ENCODE results near the gene SEPSECS. TPM values are rescaled to one million over a fixed set of nuclear protein-coding genes. Genes with fewer than 3 reads are reported as not detected.

SEPSECS gene
- total and polyA plus RNA-seq, 2 donors (not counting 3 experiments of a cell fraction or from before 2014, with no cell fraction given) = 2.8 to 8.3 TPM

DNA sequence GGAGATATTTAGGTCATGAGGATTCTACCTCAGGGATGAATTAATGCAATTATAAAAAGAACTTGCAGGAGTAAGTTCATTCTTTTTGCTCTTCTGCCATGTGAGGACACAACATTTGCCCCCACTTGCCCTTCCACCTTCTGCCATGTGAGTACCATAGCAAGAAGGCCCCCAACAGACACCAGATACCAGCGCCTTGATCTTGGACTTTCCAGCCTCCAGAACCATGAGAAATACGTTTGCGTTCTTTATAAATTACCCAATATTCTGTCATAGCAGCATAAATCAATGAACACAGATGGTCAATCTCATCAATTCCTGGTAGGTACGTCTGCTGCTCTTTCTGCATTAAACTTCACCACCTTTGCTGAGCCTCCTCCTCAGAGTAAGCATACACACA, 5.7 kb upstream of the SEPSECS start:
- dilution Hi-C loops (cut with MboI; ENCODE audit: extremely low pct_ligation_motif_present, low sequenced_read_pairs) (no loop called here), intact Hi-C loops (cut with micrococcal nuclease) (no loop called here)
- H3K4me3 ChIP-seq (replicated peaks in 1 of 3; ENCODE audit: insufficient read depth in 1 of 3, low read depth in 1 of 3, low read length in 3 of 3) = no peak overlapping the region
- no peak for TF ChIP-seq FOS (IDR thresholded peaks at IDR 0.05; ENCODE audit: borderline replicate concordance, insufficient read depth, low read length)
- no peak for TF ChIP-seq MYC (IDR thresholded peaks at IDR 0.05; ENCODE audit: low read depth, low read length)
- TF ChIP-seq GATA2 (IDR thresholded peaks at IDR 0.05; ENCODE audit: insufficient read depth, insufficient read length, low read depth, low read length) = no peak
- TF ChIP-seq, protein P1, sequence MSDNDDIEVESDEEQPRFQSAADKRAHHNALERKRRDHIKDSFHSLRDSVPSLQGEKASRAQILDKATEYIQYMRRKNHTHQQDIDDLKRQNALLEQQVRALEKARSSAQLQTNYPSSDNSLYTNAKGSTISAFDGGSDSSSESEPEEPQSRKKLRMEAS (IDR thresholded peaks at IDR 0.05; ENCODE audit: insufficient read depth, insufficient read length) = no peak
- TF ChIP-seq POLR2A (IDR thresholded peaks at IDR 0.05; ENCODE audit: low read depth, low read length) = no peak
- TF ChIP-seq JUN (IDR thresholded peaks at IDR 0.05; ENCODE audit: borderline replicate concordance, insufficient read depth, insufficient read length, low read depth) = no peak
- TF ChIP-seq, protein P2, sequence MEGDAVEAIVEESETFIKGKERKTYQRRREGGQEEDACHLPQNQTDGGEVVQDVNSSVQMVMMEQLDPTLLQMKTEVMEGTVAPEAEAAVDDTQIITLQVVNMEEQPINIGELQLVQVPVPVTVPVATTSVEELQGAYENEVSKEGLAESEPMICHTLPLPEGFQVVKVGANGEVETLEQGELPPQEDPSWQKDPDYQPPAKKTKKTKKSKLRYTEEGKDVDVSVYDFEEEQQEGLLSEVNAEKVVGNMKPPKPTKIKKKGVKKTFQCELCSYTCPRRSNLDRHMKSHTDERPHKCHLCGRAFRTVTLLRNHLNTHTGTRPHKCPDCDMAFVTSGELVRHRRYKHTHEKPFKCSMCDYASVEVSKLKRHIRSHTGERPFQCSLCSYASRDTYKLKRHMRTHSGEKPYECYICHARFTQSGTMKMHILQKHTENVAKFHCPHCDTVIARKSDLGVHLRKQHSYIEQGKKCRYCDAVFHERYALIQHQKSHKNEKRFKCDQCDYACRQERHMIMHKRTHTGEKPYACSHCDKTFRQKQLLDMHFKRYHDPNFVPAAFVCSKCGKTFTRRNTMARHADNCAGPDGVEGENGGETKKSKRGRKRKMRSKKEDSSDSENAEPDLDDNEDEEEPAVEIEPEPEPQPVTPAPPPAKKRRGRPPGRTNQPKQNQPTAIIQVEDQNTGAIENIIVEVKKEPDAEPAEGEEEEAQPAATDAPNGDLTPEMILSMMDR (IDR thresholded peaks at IDR 0.05; ENCODE audit: extremely low read depth in 1 of 2, insufficient read depth in 1 of 2, low read depth in 1 of 2, low read length in 2 of 2) = no peak
- no peak for TF ChIP-seq EZH2 (IDR thresholded peaks at IDR 0.05; ENCODE audit: borderline replicate concordance, low read depth, low read length, severe bottlenecking)
- TF ChIP-seq POLR2AphosphoS5 (IDR thresholded peaks at IDR 0.05; ENCODE audit: insufficient read depth, low read depth, low read length) = no peak
- H3K4me1 ChIP-seq (ENCODE audit: control insufficient read depth, extremely low read depth, insufficient read depth, low read length) = peaks cover 7% of the 10 kb centered on the region
- no peaks in the 10 kb centered on the region for H3K9me3 ChIP-seq (replicated peaks; ENCODE audit: control insufficient read depth, insufficient read depth, low read length)
- no peak overlapping the region for H3K4me2 ChIP-seq (ENCODE audit: insufficient read depth, low read length)
- H3K9ac ChIP-seq (replicated peaks; ENCODE audit: extremely low read depth, insufficient read depth, low read length) = no peak overlapping the region
- DNase-seq (ENCODE audit: low read depth, low spot score) (no peak), FAIRE-seq (no peak)
- H3K79me2 ChIP-seq (ENCODE audit: control insufficient read depth, insufficient read depth, low read length) = no peaks in the 10 kb centered on the region
- no peaks in the 10 kb centered on the region for H3K27me3 ChIP-seq (ENCODE audit: control insufficient read depth in 2 of 2, insufficient read depth in 2 of 2, low read length in 2 of 2)
- no TSS peak for BruUV-seq (replicated peaks)
- no peak overlapping the region for H3K27ac ChIP-seq (ENCODE audit: insufficient read depth, low read depth, low read length)
- POLR2A ChIA-PET = no interaction called here
- H3K36me3 ChIP-seq (ENCODE audit: control insufficient read depth in 2 of 2, extremely low read depth in 1 of 2, insufficient read depth in 2 of 2, low read length in 2 of 2) = no peaks in the 10 kb centered on the region
- no peak overlapping the region for H2AFZ ChIP-seq (ENCODE audit: low read depth, low read length)
- CTCF ChIA-PET = no interaction called here
- H3K9me1 ChIP-seq (replicated peaks; ENCODE audit: control insufficient read depth, extremely low read depth, insufficient read depth, low read length) = no peaks in the 10 kb centered on the region
- no peaks in the 10 kb centered on the region for H4K20me1 ChIP-seq (replicated peaks; ENCODE audit: control insufficient read depth, extremely low read depth, insufficient read depth, low read length)
